H54 (cell line): ENCODE measurements around the gene CAMTA1.
"Not testable (repeated sequence)": the region's sequence is repeated elsewhere in the genome, so short reads cannot be mapped to it uniquely, and the experiment has no call there.

Experiments used
- DNase-seq: peaks from one replicate; pipeline ENCODE4 v3.0.0; 2011; ENCODE audit warnings: low spot score, mixed read lengths; ENCODE audit not compliant: insufficient read length
- FAIRE-seq: peaks from 3 replicates; lab custom pipeline; 2011; peaks lifted over from hg19 to GRCh38; lab: Jason Lieb, UNC
- POLR2A ChIP-seq: IDR thresholded peaks from 2 replicates; pipeline ENCODE4 v1.6.1; 2011; ENCODE audit warnings: low read depth, mild to moderate bottlenecking, low read length

CAMTA1 gene

DNA sequence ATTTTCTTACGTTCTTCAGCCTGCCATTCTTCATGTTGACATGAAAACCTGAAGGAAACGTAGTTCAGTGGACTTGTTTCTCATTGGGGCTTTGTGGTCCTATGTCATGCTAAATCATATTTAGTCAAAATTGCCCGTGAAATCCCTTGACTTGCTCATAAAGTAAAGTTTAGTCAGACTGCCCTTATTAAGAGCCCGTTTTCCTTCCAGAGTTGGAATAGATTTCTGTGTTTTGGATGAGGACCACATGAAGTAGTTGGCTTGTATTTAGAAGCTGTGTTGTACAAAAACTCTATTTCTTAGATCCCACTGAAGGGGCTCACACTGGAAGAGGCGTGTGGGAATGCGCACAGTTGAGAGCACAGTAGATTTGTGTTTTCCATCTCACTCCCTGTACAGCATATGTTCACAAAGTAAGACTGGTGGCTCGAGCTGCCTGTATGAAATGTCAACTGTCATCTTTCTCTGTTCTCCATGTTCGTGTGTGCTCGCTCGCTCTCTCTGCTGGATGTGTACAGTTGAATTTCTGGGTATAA, 42.4 kb downstream of the CAMTA1 start:
- DNase-seq: no peak
- no peak for TF ChIP-seq POLR2A
- FAIRE-seq: no peak

DNA sequence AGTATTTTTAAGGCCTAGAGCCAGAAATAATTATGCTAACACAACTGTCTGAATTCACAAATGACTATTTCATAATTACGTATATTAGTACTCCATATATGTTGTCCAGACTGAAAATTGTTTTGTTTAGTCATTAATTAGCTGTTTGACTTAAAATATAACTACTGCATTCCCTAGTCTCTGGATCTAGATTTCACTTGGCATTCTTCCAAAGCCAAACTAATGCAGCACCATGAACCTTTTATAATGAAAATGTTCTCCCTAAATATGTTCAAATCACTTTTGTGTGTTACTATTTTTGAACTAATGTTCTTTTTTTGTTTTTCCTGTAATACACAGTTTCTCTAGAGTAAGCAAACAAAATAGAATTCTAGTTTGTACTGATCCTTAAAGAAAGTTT, 46.1 kb downstream of the CAMTA1 start:
- no peak for FAIRE-seq
- no peak for DNase-seq
- no peak for TF ChIP-seq POLR2A

DNA sequence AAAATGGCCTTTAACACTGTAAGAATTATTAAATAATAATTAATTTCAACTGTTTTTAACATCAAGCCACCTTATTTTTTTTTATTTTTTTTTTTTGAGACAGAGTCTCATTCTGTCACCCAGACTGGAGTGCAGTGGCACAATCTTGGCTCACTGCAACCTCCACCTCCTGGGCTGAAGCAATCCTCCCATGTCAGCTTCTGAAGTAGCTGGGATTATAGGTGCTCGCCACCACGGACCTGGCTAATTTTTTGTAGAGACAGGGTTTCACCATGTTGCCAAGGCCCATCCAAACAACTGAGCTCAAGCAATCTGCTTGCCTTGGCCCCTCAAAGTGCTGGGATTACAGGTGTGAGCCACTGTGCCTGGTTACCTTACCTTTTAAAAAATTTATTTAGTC, 46.8 kb downstream of the CAMTA1 start:
- not testable (repeated sequence) for DNase-seq, FAIRE-seq

DNA sequence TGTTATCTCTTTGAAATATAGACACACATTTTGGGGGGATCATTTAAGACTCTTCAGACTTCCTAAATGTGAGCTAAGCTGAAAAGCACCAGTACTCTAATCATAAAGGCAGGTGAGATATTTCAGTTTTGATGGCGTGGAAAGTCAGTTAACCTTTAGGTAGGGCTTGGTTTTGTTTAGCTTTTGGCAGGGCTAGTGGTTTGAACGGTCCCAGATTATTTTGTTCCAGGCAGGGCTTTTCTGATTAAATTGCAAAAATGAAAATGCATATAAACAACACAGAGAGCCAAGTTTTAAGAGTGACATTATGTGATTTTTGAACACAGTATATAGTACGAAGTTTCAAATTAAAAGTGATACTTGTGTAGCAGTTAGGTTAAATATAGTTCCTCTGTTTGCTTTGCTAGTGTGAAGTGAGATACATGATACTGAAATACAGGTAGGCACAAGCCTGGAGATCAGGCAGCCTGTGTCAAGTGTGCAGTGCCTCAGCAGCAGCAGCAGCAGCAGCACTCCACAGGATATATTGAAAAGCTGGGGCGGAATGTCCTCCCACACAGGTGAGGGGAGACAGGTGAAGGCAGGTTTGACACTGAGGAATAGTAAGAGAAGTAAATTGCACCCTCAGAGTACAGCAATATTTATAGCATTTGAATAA, 47.4 kb downstream of the CAMTA1 start:
- no peak for DNase-seq
- FAIRE-seq: no peak
- no peak for TF ChIP-seq POLR2A

DNA sequence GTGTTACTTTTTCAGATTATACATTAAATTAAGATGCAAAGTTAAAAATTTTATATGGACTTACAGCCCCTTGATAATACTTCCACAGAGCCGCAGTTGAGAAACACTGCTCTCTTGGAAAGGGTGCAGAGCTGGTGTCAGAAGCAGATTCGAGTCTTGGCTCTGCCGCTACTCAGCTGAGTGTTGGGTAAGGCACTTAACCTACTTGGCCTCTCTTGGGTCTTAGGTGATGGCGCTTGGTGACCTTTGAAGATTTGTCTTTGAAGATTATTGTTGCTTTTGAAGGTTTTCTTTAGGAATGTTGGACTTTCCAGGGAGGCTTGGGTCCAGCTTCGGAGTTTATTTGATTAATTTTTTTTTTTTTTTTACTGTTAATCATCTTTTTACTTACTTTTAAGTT, 48.5 kb downstream of the CAMTA1 start:
- TF ChIP-seq POLR2A: no peak
- DNase-seq (no peak), FAIRE-seq (no peak)

DNA sequence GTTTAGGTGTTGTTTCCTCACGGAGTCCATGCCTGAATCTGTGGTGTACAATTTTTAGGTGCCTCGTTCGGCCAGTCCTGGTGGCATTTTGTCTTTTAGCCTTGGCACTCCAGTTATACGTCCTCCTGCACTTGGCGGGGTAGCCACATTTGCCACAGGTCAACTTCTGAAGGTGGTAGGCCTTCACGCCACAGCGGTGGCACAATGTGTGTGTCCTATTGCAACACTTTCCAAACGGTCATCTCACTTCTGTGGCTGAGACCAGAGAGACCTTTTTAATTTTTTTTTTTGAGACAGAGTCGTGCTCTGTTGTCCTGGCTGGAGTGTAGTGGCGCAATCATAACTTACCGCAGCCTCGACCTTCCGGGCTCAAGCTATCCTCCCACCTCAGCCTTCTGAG, 49.1 kb downstream of the CAMTA1 start:
- FAIRE-seq (no peak), DNase-seq (no peak)
- TF ChIP-seq POLR2A: no peak

DNA sequence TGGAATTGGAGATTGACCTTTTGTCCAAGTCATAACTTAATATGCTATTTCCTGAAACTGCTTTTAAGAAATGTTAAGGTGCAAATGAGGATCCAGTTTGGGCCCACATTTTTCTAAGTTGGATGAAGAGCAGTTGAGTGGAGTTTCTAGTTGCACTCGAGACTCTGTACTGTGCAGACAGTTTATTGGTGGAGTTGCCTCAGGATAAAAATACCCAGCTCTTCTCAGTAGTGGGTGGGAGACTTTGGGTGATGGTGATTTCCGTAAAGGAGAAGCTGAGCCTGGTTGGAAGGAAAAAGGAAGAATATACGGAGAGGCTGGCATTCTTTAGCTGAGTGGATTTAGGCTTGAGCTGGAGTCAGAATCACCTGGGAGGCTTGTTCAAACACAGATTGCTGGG, 49.9 kb downstream of the CAMTA1 start:
- no peak for FAIRE-seq
- no peak for TF ChIP-seq POLR2A
- no peak for DNase-seq

DNA sequence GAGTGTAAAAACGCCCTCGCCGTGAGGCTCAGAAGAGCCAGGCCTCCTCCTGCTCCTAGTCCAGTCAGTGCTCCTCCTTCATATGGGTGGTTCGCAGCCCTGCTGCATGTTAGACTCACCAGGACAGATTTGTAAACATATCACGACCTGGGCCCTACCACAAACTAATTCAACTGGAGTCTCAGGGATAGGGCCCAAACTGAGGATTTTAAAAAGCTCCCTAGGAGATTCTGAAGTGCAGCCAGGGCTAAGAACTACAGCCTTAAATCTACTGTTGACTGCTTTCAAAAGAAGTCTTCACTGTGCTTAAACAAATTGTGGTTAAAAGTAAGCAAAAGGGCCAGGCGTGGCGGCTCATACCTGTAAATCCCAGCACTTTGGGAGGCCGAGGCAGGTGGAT, 57.0 kb downstream of the CAMTA1 start:
- no peak for TF ChIP-seq POLR2A
- DNase-seq: no peak
- FAIRE-seq: no peak

DNA sequence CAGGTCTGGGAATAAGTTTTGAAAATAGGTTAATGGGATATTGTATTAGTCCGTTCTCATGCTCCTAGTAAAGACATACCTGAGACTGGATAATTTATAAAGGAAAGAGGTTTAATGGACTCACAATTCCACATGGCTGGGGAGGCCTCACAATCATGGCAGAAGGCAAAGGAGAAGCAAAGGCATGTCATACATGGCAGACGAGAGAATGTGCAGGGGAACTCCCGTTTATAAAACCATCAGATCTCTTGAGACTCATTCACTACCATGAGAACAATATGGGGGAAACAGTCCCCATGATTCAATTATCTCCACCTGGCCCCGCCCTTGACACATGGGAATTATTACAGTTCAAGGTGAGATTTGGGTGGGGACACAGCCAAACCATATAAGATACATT, 60.5 kb downstream of the CAMTA1 start:
- DNase-seq, FAIRE-seq: not testable (repeated sequence)

DNA sequence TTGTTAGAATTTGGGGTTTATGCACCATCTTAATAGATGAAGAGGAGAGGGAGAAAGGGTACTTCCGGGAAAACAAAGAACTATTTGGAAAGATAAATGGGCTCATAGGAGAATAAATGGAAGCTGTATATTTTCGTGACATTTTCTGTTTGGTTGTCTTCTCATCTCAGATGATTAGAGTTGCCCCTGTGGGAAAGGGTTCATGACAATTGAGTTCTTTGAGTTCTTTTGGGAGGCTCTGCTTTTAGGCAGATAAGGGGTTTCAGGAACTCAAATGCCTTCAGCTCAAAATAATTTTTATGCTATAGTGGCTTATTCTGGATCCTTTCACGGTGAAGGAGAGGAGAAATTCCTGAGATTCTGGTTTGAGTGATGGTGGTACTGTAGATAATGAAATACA, 63.6 kb downstream of the CAMTA1 start:
- DNase-seq (no peak), FAIRE-seq (no peak)
- TF ChIP-seq POLR2A: no peak

DNA sequence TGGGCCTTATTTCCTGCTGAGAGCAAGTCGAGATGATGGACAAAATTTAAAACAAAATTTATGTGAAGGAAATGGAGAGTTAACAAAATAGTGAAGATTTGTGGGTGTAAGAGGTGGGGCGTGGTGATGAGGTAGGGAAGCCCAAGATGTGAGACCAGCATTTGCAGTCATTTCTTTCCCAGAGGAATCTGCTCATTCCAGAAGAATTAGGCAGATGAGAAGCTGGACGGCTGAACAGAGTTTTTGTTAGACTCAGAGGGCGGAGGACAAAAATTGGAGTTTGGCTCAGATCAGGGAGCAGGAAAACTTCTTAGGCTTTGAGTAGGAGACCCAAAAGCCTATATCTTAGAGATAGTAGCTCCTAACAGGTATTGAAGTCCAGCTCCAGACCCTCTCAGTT, 65.3 kb downstream of the CAMTA1 start:
- TF ChIP-seq POLR2A: no peak
- FAIRE-seq: no peak
- no peak for DNase-seq

DNA sequence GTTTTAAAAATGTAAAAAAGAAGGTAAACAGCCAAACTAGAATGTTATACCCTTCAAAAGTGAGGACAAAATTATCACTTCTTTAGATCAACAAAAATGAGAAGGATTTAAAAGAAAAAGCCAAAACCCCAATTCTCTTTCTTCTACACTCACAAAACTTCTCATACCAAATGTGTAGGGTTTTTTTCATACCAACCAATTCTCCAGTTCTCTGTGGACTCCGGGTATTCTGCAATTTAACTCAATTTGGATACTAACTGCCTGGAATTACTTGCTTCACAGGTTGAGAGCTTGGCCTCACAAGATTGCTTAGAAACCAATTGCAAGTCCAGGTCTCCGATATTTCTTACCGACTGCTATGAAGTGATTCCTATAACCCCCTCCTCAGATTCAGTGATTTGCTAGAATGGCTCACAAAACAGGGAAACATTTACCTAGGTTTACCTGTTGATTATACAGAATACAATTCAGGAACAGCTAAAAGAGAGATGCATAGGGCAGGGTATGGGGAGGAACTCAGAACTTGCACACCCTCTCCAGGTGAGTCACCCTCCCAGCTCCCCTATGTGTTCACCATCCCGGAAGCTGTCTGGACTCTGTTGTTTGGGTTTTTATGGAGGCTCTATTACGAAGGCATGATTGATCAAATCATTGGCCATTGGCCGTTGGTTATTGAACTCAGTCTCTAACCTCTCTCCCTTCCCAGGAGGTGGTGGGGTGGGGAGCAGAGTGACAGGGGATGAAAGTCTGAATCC, 67.1 kb downstream of the CAMTA1 start:
- FAIRE-seq (no peak), DNase-seq (no peak)
- no peak for TF ChIP-seq POLR2A

DNA sequence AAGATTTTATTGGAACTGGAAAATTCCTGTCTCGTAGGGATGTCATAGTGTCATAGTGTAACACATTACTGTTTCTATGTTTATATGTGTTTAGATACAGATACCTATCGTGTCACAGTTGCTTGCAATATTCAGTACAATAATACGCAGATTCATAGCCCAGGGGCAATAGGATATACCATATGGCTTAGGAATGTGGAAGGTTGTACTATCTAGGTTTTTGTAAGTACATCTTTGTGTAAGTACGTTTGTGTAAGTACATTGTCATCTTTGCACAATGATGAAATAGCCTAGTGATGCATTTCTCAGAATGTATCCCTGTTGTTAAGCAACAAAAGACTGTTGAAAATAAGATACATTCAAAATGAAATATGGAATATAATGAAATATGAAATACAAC, 68.9 kb downstream of the CAMTA1 start:
- DNase-seq (no peak), FAIRE-seq (no peak)
- no peak for TF ChIP-seq POLR2A

DNA sequence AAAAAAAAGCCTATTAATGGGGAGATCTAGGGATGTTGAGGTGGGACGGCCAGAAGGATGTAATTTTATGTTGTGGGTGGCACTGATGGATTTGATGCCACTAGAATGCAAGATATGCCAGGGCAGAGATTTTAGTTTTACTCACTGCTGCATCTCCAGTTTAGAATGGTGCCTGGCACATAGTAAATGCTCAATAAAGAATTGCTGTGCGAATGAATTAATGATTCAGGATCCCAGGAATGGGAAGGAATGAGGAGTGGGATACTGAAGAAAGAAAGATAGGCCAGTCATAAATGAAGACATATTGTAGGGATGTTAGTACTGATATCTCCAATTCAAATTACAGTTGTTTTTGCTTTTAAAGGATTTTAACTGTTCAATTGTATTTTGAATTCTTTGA, 72.6 kb downstream of the CAMTA1 start:
- TF ChIP-seq POLR2A: no peak
- DNase-seq (no peak), FAIRE-seq (no peak)

DNA sequence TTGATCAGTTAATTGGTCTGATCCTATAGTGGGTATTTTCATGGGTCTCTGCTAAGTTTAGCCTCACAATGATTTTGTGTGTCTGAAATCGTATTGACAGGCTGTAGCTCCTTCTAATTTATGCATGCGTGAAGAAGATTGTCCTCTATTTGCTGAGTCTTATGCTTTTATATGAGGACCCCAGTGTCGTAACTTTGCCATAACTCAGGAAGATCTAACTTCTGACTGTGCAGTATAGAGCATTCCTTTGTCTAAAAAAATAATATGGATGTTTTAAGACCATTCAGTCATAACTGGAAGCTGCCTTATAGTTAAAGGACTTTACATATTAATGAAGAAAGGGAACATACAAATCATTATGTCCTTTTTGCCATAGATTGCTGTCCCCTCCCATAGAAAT, 73.3 kb downstream of the CAMTA1 start:
- DNase-seq (no peak), FAIRE-seq (no peak)
- TF ChIP-seq POLR2A: no peak
